Measurements from ENCODE around the gene CSAD. TPM values are rescaled to one million over a fixed set of nuclear protein-coding genes. Genes with fewer than 3 reads are reported as not detected.

The CSAD gene
- total and polyA plus RNA-seq, 2 of the 13 experiments (the other 11 are each of a cell fraction or from before 2014, with no cell fraction given), result 7.2 to 23.5 TPM

DNA sequence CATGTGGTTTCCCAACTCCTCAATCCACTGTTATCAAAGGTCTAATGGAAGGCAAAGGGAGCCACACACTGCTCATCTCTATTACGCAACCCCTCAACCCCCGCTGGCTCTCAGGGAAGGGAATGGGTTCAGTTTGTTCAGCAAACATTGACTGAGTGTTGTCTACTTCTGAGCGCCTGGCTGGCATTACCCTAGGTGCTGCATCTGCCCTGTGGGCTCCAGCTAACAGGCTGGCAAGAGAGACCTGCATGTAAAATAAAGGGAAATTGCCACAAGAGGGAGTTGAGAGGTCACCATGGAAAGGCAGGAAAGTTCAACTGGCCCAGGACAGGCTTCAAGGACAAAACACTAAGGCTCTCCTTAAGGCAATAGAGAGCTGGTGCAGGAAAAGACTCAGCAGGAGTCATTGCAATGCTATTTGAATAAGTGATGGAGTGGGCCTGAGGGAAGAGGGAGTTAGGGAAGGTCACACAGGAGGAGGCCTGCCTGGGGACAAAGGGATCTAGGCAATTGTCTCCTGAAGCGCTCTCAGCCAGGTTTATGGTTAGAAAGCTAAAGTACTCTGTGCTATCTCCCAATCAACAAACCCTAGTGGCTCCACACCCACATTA lies 5.7 kb downstream of the CSAD start (continued):
- TF ChIP-seq, protein P1, sequence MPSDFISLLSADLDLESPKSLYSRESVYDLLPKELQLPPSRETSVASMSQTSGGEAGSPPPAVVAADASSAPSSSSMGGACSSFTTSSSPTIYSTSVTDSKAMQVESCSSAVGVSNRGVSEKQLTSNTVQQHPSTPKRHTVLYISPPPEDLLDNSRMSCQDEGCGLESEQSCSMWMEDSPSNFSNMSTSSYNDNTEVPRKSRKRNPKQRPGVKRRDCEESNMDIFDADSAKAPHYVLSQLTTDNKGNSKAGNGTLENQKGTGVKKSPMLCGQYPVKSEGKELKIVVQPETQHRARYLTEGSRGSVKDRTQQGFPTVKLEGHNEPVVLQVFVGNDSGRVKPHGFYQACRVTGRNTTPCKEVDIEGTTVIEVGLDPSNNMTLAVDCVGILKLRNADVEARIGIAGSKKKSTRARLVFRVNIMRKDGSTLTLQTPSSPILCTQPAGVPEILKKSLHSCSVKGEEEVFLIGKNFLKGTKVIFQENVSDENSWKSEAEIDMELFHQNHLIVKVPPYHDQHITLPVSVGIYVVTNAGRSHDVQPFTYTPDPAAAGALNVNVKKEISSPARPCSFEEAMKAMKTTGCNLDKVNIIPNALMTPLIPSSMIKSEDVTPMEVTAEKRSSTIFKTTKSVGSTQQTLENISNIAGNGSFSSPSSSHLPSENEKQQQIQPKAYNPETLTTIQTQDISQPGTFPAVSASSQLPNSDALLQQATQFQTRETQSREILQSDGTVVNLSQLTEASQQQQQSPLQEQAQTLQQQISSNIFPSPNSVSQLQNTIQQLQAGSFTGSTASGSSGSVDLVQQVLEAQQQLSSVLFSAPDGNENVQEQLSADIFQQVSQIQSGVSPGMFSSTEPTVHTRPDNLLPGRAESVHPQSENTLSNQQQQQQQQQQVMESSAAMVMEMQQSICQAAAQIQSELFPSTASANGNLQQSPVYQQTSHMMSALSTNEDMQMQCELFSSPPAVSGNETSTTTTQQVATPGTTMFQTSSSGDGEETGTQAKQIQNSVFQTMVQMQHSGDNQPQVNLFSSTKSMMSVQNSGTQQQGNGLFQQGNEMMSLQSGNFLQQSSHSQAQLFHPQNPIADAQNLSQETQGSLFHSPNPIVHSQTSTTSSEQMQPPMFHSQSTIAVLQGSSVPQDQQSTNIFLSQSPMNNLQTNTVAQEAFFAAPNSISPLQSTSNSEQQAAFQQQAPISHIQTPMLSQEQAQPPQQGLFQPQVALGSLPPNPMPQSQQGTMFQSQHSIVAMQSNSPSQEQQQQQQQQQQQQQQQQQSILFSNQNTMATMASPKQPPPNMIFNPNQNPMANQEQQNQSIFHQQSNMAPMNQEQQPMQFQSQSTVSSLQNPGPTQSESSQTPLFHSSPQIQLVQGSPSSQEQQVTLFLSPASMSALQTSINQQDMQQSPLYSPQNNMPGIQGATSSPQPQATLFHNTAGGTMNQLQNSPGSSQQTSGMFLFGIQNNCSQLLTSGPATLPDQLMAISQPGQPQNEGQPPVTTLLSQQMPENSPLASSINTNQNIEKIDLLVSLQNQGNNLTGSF (CRISPR knock-in tag; IDR thresholded peaks at IDR 0.05), result no peak
- no peak for TF ChIP-seq ZNF773 (CRISPR knock-in tag; IDR thresholded peaks at IDR 0.05; ENCODE audit: borderline replicate concordance)
- TF ChIP-seq, protein P2, sequence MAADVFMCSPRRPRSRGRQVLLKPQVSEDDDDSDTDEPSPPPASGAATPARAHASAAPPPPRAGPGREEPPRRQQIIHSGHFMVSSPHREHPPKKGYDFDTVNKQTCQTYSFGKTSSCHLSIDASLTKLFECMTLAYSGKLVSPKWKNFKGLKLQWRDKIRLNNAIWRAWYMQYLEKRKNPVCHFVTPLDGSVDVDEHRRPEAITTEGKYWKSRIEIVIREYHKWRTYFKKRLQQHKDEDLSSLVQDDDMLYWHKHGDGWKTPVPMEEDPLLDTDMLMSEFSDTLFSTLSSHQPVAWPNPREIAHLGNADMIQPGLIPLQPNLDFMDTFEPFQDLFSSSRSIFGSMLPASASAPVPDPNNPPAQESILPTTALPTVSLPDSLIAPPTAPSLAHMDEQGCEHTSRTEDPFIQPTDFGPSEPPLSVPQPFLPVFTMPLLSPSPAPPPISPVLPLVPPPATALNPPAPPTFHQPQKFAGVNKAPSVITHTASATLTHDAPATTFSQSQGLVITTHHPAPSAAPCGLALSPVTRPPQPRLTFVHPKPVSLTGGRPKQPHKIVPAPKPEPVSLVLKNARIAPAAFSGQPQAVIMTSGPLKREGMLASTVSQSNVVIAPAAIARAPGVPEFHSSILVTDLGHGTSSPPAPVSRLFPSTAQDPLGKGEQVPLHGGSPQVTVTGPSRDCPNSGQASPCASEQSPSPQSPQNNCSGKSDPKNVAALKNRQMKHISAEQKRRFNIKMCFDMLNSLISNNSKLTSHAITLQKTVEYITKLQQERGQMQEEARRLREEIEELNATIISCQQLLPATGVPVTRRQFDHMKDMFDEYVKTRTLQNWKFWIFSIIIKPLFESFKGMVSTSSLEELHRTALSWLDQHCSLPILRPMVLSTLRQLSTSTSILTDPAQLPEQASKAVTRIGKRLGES (CRISPR knock-in tag; IDR thresholded peaks at IDR 0.05; ENCODE audit: borderline replicate concordance), result no peak
- no peak for TF ChIP-seq CENPX (CRISPR knock-in tag; IDR thresholded peaks at IDR 0.05)
- TF ChIP-seq, protein P3, sequence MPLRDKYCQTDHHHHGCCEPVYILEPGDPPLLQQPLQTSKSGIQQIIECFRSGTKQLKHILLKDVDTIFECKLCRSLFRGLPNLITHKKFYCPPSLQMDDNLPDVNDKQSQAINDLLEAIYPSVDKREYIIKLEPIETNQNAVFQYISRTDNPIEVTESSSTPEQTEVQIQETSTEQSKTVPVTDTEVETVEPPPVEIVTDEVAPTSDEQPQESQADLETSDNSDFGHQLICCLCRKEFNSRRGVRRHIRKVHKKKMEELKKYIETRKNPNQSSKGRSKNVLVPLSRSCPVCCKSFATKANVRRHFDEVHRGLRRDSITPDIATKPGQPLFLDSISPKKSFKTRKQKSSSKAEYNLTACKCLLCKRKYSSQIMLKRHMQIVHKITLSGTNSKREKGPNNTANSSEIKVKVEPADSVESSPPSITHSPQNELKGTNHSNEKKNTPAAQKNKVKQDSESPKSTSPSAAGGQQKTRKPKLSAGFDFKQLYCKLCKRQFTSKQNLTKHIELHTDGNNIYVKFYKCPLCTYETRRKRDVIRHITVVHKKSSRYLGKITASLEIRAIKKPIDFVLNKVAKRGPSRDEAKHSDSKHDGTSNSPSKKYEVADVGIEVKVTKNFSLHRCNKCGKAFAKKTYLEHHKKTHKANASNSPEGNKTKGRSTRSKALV (CRISPR knock-in tag; IDR thresholded peaks at IDR 0.05), result no peak
- TF ChIP-seq, protein P4, sequence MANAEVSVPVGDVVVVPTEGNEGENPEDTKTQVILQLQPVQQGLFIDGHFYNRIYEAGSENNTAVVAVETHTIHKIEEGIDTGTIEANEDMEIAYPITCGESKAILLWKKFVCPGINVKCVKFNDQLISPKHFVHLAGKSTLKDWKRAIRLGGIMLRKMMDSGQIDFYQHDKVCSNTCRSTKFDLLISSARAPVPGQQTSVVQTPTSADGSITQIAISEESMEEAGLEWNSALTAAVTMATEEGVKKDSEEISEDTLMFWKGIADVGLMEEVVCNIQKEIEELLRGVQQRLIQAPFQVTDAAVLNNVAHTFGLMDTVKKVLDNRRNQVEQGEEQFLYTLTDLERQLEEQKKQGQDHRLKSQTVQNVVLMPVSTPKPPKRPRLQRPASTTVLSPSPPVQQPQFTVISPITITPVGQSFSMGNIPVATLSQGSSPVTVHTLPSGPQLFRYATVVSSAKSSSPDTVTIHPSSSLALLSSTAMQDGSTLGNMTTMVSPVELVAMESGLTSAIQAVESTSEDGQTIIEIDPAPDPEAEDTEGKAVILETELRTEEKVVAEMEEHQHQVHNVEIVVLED (CRISPR knock-in tag; IDR thresholded peaks at IDR 0.05; ENCODE audit: borderline replicate concordance), result no peak; the same call in 1 of the 2 replicates
- TF ChIP-seq, protein P5, sequence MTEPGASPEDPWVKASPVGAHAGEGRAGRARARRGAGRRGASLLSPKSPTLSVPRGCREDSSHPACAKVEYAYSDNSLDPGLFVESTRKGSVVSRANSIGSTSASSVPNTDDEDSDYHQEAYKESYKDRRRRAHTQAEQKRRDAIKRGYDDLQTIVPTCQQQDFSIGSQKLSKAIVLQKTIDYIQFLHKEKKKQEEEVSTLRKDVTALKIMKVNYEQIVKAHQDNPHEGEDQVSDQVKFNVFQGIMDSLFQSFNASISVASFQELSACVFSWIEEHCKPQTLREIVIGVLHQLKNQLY (CRISPR knock-in tag; IDR thresholded peaks at IDR 0.05), result 0 out of 2 replicates have a peak, but pooled peaks have one; percentile 27
- no peak for TF ChIP-seq RFX3 (CRISPR knock-in tag; IDR thresholded peaks at IDR 0.05)
- TF ChIP-seq ZC3H4 (CRISPR knock-in tag; IDR thresholded peaks at IDR 0.05; ENCODE audit: borderline replicate concordance), result no peak
- no peak for TF ChIP-seq ZFP62 (CRISPR knock-in tag; IDR thresholded peaks at IDR 0.05)
- TF ChIP-seq, protein P6, sequence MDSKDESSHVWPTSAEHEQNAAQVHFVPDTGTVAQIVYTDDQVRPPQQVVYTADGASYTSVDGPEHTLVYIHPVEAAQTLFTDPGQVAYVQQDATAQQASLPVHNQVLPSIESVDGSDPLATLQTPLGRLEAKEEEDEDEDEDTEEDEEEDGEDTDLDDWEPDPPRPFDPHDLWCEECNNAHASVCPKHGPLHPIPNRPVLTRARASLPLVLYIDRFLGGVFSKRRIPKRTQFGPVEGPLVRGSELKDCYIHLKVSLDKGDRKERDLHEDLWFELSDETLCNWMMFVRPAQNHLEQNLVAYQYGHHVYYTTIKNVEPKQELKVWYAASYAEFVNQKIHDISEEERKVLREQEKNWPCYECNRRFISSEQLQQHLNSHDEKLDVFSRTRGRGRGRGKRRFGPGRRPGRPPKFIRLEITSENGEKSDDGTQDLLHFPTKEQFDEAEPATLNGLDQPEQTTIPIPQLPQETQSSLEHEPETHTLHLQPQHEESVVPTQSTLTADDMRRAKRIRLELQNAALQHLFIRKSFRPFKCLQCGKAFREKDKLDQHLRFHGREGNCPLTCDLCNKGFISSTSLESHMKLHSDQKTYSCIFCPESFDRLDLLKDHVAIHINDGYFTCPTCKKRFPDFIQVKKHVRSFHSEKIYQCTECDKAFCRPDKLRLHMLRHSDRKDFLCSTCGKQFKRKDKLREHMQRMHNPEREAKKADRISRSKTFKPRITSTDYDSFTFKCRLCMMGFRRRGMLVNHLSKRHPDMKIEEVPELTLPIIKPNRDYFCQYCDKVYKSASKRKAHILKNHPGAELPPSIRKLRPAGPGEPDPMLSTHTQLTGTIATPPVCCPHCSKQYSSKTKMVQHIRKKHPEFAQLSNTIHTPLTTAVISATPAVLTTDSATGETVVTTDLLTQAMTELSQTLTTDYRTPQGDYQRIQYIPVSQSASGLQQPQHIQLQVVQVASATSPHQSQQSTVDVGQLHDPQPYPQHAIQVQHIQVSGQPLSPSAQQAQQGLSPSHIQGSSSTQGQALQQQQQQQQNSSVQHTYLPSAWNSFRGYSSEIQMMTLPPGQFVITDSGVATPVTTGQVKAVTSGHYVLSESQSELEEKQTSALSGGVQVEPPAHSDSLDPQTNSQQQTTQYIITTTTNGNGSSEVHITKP (CRISPR knock-in tag; IDR thresholded peaks at IDR 0.05; ENCODE audit: low read depth), result no peak

Data from HepG2 (cell line).